Measurements from ENCODE around the gene CCNF. TPM values are rescaled to one million over a fixed set of nuclear protein-coding genes. Genes with fewer than 3 reads are reported as not detected.
A peak's percentile ranks its signal among the peaks of the same experiment; 100 is the strongest.

The CCNF gene
- total and polyA plus RNA-seq, 9 of the 15 experiments (the other 6 are each of a cell fraction or from before 2014, with no cell fraction given) = 4.1 to 70.1 (median 29.5) TPM

DNA sequence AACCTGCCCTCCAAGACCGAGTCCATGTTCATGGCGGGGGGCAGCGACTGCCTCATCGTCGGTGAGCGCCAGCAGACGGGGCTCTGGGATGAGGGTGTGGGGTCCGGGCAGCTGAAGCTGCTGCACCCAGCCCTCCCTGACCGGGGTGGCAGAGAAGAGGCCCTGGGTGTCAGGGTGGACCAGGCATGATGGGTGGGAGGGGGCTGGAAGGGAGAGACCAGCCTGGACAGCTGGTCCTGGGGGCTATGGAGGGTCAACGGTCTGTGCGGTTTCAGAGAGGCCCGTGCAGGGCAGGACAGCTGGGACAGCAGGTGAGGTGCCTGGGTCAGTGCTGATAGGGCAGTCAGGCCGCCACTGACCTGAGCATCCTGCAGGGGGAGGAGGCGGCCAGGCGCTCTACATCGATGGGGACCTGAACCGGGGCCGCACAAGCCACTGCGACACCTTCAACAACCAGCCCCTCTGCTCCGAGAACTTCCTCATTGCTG is 71.2 kb downstream of the CCNF start (continued):
- TF ChIP-seq, protein P1, sequence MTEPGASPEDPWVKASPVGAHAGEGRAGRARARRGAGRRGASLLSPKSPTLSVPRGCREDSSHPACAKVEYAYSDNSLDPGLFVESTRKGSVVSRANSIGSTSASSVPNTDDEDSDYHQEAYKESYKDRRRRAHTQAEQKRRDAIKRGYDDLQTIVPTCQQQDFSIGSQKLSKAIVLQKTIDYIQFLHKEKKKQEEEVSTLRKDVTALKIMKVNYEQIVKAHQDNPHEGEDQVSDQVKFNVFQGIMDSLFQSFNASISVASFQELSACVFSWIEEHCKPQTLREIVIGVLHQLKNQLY (CRISPR knock-in tag; conservative IDR thresholded peaks at IDR 0.05) = no peak
- TF ChIP-seq ZNF408 (CRISPR knock-in tag; IDR thresholded peaks at IDR 0.05; ENCODE audit: low read depth) = no peak
- TF ChIP-seq, protein P2, sequence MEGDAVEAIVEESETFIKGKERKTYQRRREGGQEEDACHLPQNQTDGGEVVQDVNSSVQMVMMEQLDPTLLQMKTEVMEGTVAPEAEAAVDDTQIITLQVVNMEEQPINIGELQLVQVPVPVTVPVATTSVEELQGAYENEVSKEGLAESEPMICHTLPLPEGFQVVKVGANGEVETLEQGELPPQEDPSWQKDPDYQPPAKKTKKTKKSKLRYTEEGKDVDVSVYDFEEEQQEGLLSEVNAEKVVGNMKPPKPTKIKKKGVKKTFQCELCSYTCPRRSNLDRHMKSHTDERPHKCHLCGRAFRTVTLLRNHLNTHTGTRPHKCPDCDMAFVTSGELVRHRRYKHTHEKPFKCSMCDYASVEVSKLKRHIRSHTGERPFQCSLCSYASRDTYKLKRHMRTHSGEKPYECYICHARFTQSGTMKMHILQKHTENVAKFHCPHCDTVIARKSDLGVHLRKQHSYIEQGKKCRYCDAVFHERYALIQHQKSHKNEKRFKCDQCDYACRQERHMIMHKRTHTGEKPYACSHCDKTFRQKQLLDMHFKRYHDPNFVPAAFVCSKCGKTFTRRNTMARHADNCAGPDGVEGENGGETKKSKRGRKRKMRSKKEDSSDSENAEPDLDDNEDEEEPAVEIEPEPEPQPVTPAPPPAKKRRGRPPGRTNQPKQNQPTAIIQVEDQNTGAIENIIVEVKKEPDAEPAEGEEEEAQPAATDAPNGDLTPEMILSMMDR (IDR thresholded peaks at IDR 0.05 in 2 of 3, conservative IDR thresholded peaks at IDR 0.05 in 1 of 3; ENCODE audit: insufficient read depth in 2 of 3, low read depth in 1 of 3, low read length in 3 of 3) = peak in 2 of 3 experiments; percentile 17 to 21; a peak in 2 of 6 replicates
- TF ChIP-seq SRSF7 (optimal IDR thresholded peaks at IDR 0.05; ENCODE audit: low read depth, low read length) = no peak
- no peak for TF ChIP-seq ZNF561 (CRISPR knock-in tag; conservative IDR thresholded peaks at IDR 0.05)
- no peak for TF ChIP-seq SRSF3 (IDR thresholded peaks at IDR 0.05; ENCODE audit: insufficient read depth, low read length)
- TF ChIP-seq, protein P3, sequence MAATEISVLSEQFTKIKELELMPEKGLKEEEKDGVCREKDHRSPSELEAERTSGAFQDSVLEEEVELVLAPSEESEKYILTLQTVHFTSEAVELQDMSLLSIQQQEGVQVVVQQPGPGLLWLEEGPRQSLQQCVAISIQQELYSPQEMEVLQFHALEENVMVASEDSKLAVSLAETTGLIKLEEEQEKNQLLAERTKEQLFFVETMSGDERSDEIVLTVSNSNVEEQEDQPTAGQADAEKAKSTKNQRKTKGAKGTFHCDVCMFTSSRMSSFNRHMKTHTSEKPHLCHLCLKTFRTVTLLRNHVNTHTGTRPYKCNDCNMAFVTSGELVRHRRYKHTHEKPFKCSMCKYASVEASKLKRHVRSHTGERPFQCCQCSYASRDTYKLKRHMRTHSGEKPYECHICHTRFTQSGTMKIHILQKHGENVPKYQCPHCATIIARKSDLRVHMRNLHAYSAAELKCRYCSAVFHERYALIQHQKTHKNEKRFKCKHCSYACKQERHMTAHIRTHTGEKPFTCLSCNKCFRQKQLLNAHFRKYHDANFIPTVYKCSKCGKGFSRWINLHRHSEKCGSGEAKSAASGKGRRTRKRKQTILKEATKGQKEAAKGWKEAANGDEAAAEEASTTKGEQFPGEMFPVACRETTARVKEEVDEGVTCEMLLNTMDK (IDR thresholded peaks at IDR 0.05; ENCODE audit: borderline replicate concordance, insufficient read depth, low read depth, low read length, poor library complexity, severe bottlenecking) = peak; percentile 12
- no peak for TF ChIP-seq NFRKB (IDR thresholded peaks at IDR 0.05; ENCODE audit: low read depth)
- no peak for TF ChIP-seq POLR3G (IDR thresholded peaks at IDR 0.05; ENCODE audit: extremely low read depth, insufficient read length, insufficient replicate concordance)
- TF ChIP-seq ZFP30 (CRISPR knock-in tag; IDR thresholded peaks at IDR 0.05; ENCODE audit: borderline replicate concordance) = no peak
- peak; percentile 27; the same call in 1 of the 2 replicates for TF ChIP-seq CBFA2T2 (conservative IDR thresholded peaks at IDR 0.05)

Measured in K562 (cell line).